ENCODE measurements around the gene PGM2L1.

PGM2L1 gene

DNA sequence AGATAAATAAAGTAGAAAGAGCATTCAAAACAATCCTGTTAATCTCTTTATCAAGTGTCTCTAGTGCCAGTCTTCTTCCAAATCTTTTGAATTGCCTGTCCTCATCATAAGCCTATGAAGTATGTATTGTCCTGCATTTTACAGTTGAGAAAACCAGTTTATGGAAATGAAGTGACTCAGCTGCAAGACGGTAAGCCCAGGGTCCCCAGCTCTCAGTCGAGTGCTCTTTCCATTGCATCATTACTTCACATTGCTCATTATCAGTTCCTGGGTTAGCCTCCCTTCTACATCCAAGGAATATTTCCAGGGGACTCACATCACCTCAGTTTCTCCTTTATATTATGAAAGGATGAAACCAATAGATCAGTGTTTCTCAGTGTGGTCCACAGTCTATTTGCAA is 77.7 kb downstream of the PGM2L1 start:
- H3K23ac ChIP-seq (ENCODE audit: low read length in 2 of 2): no peak overlapping the region
- WGBS: 17% methylated on average over 2 of the region's 2 CpGs
- no peak overlapping the region for H3K9ac ChIP-seq (ENCODE audit: low read length)
- no peaks in the 10 kb centered on the region for H3K36me3 ChIP-seq (ENCODE audit: control insufficient read depth in 1 of 2, insufficient read depth in 2 of 2, low read depth in 1 of 2, low read length in 2 of 2)
- no peak overlapping the region for H3K18ac ChIP-seq (ENCODE audit: low read depth in 1 of 2, low read length in 2 of 2)
- H4K8ac ChIP-seq (ENCODE audit: low read length): no peak overlapping the region
- no peak overlapping the region for H3K27ac ChIP-seq (ENCODE audit: low read length, poor library complexity, severe bottlenecking)
- no peak overlapping the region for H2AFZ ChIP-seq (ENCODE audit: low read depth, low read length)
- no peak overlapping the region for H3K4me3 ChIP-seq (ENCODE audit: insufficient read depth in 1 of 2, low read depth in 1 of 2, low read length in 2 of 2)
- no peak overlapping the region for H3K4me2 ChIP-seq (ENCODE audit: low read length, poor library complexity, severe bottlenecking)
- no peak overlapping the region for H2AK5ac ChIP-seq (ENCODE audit: low read length, severe bottlenecking)
- no peak overlapping the region for H2BK15ac ChIP-seq (ENCODE audit: low read depth, poor library complexity, severe bottlenecking)
- H4K91ac ChIP-seq (ENCODE audit: low read length): no peak overlapping the region
- no peak overlapping the region for H3K14ac ChIP-seq (ENCODE audit: low read length in 2 of 2)
- no peaks in the 10 kb centered on the region for H3K79me1 ChIP-seq (replicated peaks; ENCODE audit: low read length, poor library complexity, severe bottlenecking)
- H2BK5ac ChIP-seq (ENCODE audit: low read depth, low read length, poor library complexity, severe bottlenecking): no peak overlapping the region
- H3K4me1 ChIP-seq (ENCODE audit: control insufficient read depth, insufficient read depth, low read depth, low read length): peaks cover 2% of the 10 kb centered on the region
- H2BK12ac ChIP-seq (ENCODE audit: low read length in 2 of 2): no peak overlapping the region
- no peak overlapping the region for H2BK120ac ChIP-seq (ENCODE audit: low read depth, low read length)
- peaks cover 6% of the 10 kb centered on the region for H3K9me3 ChIP-seq (ENCODE audit: control insufficient read depth, low read length)
- H3K4ac ChIP-seq (ENCODE audit: low read depth in 1 of 2, low read length in 2 of 2): no peak overlapping the region
- H3K27me3 ChIP-seq (ENCODE audit: control insufficient read depth in 1 of 2, insufficient read depth in 1 of 2, low read length in 2 of 2): no peaks in the 10 kb centered on the region
- no peak for DNase-seq

DNA sequence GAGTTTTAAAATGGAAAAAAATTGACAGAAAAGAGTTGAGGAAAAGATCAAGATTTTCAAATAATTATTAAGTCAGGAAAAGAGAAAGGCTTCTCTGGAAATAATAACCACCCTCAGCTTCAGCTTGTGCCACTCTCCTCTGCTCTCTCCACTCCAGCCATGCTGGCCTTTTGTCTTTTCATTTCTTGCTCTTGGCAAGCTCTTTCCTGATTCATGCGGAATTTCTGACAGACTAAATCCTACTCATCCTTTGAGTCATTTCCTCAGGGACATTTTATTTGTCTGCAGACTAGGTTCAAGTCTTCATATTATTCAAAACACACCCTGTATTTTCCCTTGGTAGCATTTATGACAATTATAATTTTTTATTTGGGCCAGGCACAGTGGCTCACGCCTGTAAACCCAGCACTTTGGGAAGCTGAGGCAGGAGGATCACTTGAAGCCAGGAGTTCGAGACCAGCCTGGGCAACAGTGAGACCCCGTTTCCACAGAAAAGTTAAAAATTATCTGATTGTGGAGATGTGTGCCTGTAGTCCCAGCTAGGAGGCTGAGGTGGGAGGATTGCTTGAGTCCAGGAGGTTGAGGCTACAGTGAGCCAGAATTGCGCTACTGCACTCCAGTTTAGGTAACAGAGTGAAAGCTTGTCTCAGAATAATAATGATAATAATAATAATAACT is 79.0 kb downstream of the PGM2L1 start:
- H3K4me1 ChIP-seq (ENCODE audit: control insufficient read depth, insufficient read depth, low read depth, low read length): peaks cover 2% of the 10 kb centered on the region
- H2AFZ ChIP-seq (ENCODE audit: low read depth, low read length): peak overlapping the region; percentile 24
- no peak overlapping the region for H2BK15ac ChIP-seq (ENCODE audit: low read depth, poor library complexity, severe bottlenecking)
- no peak overlapping the region for H3K14ac ChIP-seq (ENCODE audit: low read length in 2 of 2)
- H3K4me2 ChIP-seq (ENCODE audit: low read length, poor library complexity, severe bottlenecking): no peak overlapping the region
- H3K36me3 ChIP-seq (ENCODE audit: control insufficient read depth in 1 of 2, insufficient read depth in 2 of 2, low read depth in 1 of 2, low read length in 2 of 2): no peaks in the 10 kb centered on the region
- no peak overlapping the region for H2BK120ac ChIP-seq (ENCODE audit: low read depth, low read length)
- no peak overlapping the region for H3K4me3 ChIP-seq (ENCODE audit: insufficient read depth in 1 of 2, low read depth in 1 of 2, low read length in 2 of 2)
- H3K23ac ChIP-seq (ENCODE audit: low read length in 2 of 2): no peak overlapping the region
- no peaks in the 10 kb centered on the region for H3K27me3 ChIP-seq (ENCODE audit: control insufficient read depth in 1 of 2, insufficient read depth in 1 of 2, low read length in 2 of 2)
- no peak overlapping the region for H2BK12ac ChIP-seq (ENCODE audit: low read length in 2 of 2)
- no peaks in the 10 kb centered on the region for H3K79me1 ChIP-seq (replicated peaks; ENCODE audit: low read length, poor library complexity, severe bottlenecking)
- peak overlapping the region; percentile 58 for H3K27ac ChIP-seq (ENCODE audit: low read length, poor library complexity, severe bottlenecking)
- no peak overlapping the region for H4K8ac ChIP-seq (ENCODE audit: low read length)
- peak overlapping the region; percentile 78 for H3K9ac ChIP-seq (ENCODE audit: low read length)
- WGBS: 53% methylated on average over 4 of the region's 5 CpGs
- H4K91ac ChIP-seq (ENCODE audit: low read length): no peak overlapping the region
- H2AK5ac ChIP-seq (ENCODE audit: low read length, severe bottlenecking): no peak overlapping the region
- no peak overlapping the region for H3K4ac ChIP-seq (ENCODE audit: low read depth in 1 of 2, low read length in 2 of 2)
- peak; percentile 77 for DNase-seq
- peak overlapping the region; percentile 47 to 62 for H3K18ac ChIP-seq (ENCODE audit: low read depth in 1 of 2, low read length in 2 of 2)
- no peak overlapping the region for H2BK5ac ChIP-seq (ENCODE audit: low read depth, low read length, poor library complexity, severe bottlenecking)
- H3K9me3 ChIP-seq (ENCODE audit: control insufficient read depth, low read length): peaks cover 6% of the 10 kb centered on the region

DNA sequence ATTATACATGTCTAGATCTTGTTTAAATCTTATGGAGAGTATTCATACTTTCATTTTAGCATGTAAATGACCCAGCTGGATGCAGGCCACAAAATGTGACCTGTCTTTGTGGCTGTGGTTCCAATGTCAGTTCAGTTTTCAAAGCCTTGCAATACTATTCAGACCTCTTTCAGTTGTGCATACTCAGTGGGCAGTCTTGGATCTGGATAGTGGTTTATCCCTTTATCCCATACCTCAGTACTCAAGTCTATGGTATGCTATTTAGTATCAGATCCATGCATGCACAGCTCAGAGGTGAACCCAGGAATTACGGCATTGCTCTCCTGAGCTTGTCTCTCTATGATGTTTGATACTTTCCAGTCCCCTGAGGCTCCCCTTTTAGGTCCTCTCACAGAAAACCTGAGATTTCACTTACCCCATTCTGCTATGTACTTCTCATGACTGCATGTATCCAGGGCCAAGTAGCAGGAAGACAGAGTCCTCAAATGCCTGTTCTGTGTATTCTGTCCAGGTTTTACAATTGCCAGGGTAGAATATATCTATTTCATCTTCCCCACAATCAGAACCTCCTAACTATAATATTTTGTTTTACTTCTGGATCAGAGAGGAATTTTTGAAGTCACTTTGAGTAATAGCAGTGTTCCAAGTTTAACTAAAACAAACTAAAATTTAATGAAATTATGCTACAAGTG is 79.8 kb downstream of the PGM2L1 start:
- peak overlapping the region; percentile 78 for H3K9ac ChIP-seq (ENCODE audit: low read length)

DNA sequence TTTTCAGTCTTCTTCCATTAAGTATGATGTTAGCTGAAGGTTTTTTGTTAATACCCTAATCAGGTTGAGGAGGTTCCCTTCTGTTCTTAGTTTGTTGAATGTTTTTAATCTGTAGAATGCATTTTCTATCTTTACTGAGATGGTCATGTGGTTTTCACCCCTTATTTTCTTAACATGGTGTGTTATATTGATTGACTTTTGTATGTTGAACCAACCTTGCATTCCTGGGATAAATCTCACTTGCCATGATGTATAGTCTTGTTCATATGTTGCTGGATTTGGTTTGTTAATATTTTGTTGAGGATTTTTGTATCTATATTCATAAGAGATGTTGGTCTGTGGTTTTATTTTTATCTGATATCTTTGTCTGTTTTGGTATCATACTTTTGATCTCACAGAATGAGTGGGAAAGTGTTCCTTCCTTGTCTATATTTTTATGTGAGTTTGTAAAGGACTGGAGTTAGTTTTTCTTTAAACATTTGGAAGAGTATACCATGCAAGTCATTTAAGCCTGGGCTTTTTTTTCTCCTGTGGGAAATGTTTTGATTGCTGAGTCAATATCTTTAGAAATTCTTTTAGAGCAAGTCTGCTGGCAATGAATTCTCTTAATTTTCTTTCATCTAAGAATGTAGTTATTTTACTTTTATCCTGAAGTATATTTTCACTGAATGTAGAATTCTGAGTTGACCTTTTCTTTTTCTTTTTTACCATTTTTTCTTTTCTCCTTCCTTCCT is 81.3 kb downstream of the PGM2L1 start:
- Histone ChIP-seq H3K9me3 (ENCODE audit: control insufficient read depth, low read length) (peaks cover 6% of the 10 kb centered on the region), H3K36me3 (ENCODE audit: control insufficient read depth in 1 of 2, insufficient read depth in 2 of 2, low read depth in 1 of 2, low read length in 2 of 2) (no peaks in the 10 kb centered on the region), H2BK5ac (ENCODE audit: low read depth, low read length, poor library complexity, severe bottlenecking) (no peak overlapping the region), H3K4me1 (ENCODE audit: control insufficient read depth, insufficient read depth, low read depth, low read length) (peaks cover 2% of the 10 kb centered on the region), H3K27me3 (ENCODE audit: control insufficient read depth in 1 of 2, insufficient read depth in 1 of 2, low read length in 2 of 2) (no peaks in the 10 kb centered on the region), H2AFZ (ENCODE audit: low read depth, low read length) (no peak overlapping the region), H3K9ac (ENCODE audit: low read length) (peak overlapping the region; percentile 24), H2AK5ac (ENCODE audit: low read length, severe bottlenecking) (no peak overlapping the region), H3K4ac (ENCODE audit: low read depth in 1 of 2, low read length in 2 of 2) (no peak overlapping the region), H3K14ac (ENCODE audit: low read length in 2 of 2) (no peak overlapping the region), H2BK15ac (ENCODE audit: low read depth, poor library complexity, severe bottlenecking) (no peak overlapping the region), H2BK12ac (ENCODE audit: low read length in 2 of 2) (no peak overlapping the region), H2BK120ac (ENCODE audit: low read depth, low read length) (no peak overlapping the region), H3K23ac (ENCODE audit: low read length in 2 of 2) (no peak overlapping the region), H3K18ac (ENCODE audit: low read depth in 1 of 2, low read length in 2 of 2) (no peak overlapping the region), H3K27ac (ENCODE audit: low read length, poor library complexity, severe bottlenecking) (no peak overlapping the region), H4K91ac (ENCODE audit: low read length) (no peak overlapping the region), H3K4me2 (ENCODE audit: low read length, poor library complexity, severe bottlenecking) (no peak overlapping the region), H3K4me3 (ENCODE audit: insufficient read depth in 1 of 2, low read depth in 1 of 2, low read length in 2 of 2) (no peak overlapping the region), H3K79me1 (replicated peaks; ENCODE audit: low read length, poor library complexity, severe bottlenecking) (no peaks in the 10 kb centered on the region), H4K8ac (ENCODE audit: low read length) (no peak overlapping the region)
- DNase-seq: no peak

More for the DNA sequence above, 79.8 kb downstream of the PGM2L1 start:
- no peak overlapping the region for H2BK5ac ChIP-seq (ENCODE audit: low read depth, low read length, poor library complexity, severe bottlenecking)
- no peaks in the 10 kb centered on the region for H3K36me3 ChIP-seq (ENCODE audit: control insufficient read depth in 1 of 2, insufficient read depth in 2 of 2, low read depth in 1 of 2, low read length in 2 of 2)
- DNase-seq: peak; percentile 17
- H3K18ac ChIP-seq (ENCODE audit: low read depth in 1 of 2, low read length in 2 of 2): no peak overlapping the region
- no peak overlapping the region for H3K4ac ChIP-seq (ENCODE audit: low read depth in 1 of 2, low read length in 2 of 2)
- H3K27ac ChIP-seq (ENCODE audit: low read length, poor library complexity, severe bottlenecking): no peak overlapping the region
- peaks cover 6% of the 10 kb centered on the region for H3K9me3 ChIP-seq (ENCODE audit: control insufficient read depth, low read length)
- H3K14ac ChIP-seq (ENCODE audit: low read length in 2 of 2): no peak overlapping the region
- peak overlapping the region in 1 of 2 experiments; percentile 52 for H2BK12ac ChIP-seq (ENCODE audit: low read length in 2 of 2)
- H3K27me3 ChIP-seq (ENCODE audit: control insufficient read depth in 1 of 2, insufficient read depth in 1 of 2, low read length in 2 of 2): no peaks in the 10 kb centered on the region
- no peak overlapping the region for H3K4me2 ChIP-seq (ENCODE audit: low read length, poor library complexity, severe bottlenecking)
- H4K91ac ChIP-seq (ENCODE audit: low read length): no peak overlapping the region
- no peaks in the 10 kb centered on the region for H3K79me1 ChIP-seq (replicated peaks; ENCODE audit: low read length, poor library complexity, severe bottlenecking)
- H2BK15ac ChIP-seq (ENCODE audit: low read depth, poor library complexity, severe bottlenecking): no peak overlapping the region
- H3K4me1 ChIP-seq (ENCODE audit: control insufficient read depth, insufficient read depth, low read depth, low read length): peaks cover 2% of the 10 kb centered on the region
- H2BK120ac ChIP-seq (ENCODE audit: low read depth, low read length): no peak overlapping the region
- 93% methylated on average over 1 of the region's 1 CpG for WGBS
- H3K4me3 ChIP-seq (ENCODE audit: insufficient read depth in 1 of 2, low read depth in 1 of 2, low read length in 2 of 2): no peak overlapping the region
- no peak overlapping the region for H3K23ac ChIP-seq (ENCODE audit: low read length in 2 of 2)
- H2AK5ac ChIP-seq (ENCODE audit: low read length, severe bottlenecking): no peak overlapping the region
- no peak overlapping the region for H2AFZ ChIP-seq (ENCODE audit: low read depth, low read length)
- H4K8ac ChIP-seq (ENCODE audit: low read length): no peak overlapping the region

Measured in mesenchymal stem cell (in vitro differentiated cells and primary cell).